CD14-positive monocyte (primary cell): ENCODE measurements around the gene KIF25. TPM values are rescaled to one million over a fixed set of nuclear protein-coding genes. Genes with fewer than 3 reads are reported as not detected.

ENCODE experiments used
- DNase-seq, 3 donors: peaks; one replicate each; pipeline ENCODE4 v3.0.0-alpha.2; 2011 to 2022
- H2AFZ ChIP-seq: 2 replicates; pipeline ENCODE4 v1.6.0; 2012; ENCODE audit warnings: mild to moderate bottlenecking, low read depth, low read length, inconsistent platforms; ENCODE audit not compliant: insufficient read depth, poor library complexity, severe bottlenecking
- H3K27ac ChIP-seq, 2 donors: 1 replicate in 1 of 2; 2 replicates in 1 of 2; pipeline ENCODE4 v1.5.1; 2012 to 2013; ENCODE audit warnings: low read length in 2 of 2, control low read depth in 1 of 2, inconsistent platforms in 1 of 2, low read depth in 1 of 2, mild to moderate bottlenecking in 1 of 2
- H3K27me3 ChIP-seq, 2 donors: one replicate each; pipeline versions ENCODE4 v1.6.0 to v1.6.1; 2011 to 2013; ENCODE audit warnings: low read length in 2 of 2; ENCODE audit not compliant: control insufficient read depth in 2 of 2, insufficient read depth in 2 of 2
- H3K36me3 ChIP-seq, 2 donors: replicated peaks in 1 of 2; 1 replicate in 1 of 2; 2 replicates in 1 of 2; pipeline versions ENCODE4 v1.5.1 to v1.6.1; 2012 to 2013; ENCODE audit warnings: low read length in 2 of 2, control low read depth in 1 of 2, inconsistent platforms in 1 of 2, mild to moderate bottlenecking in 1 of 2; ENCODE audit not compliant: insufficient read depth in 2 of 2, control insufficient read depth in 1 of 2
- H3K4me1 ChIP-seq, 2 donors: 1 replicate in 1 of 2; 2 replicates in 1 of 2; pipeline versions ENCODE4 v1.5.1 to v1.6.1; 2012 to 2013; ENCODE audit warnings: low read length in 2 of 2, control low read depth in 1 of 2, inconsistent platforms in 1 of 2, mild to moderate bottlenecking in 1 of 2, moderate library complexity in 1 of 2; ENCODE audit not compliant: insufficient read depth in 2 of 2, control insufficient read depth in 1 of 2
- H3K4me2 ChIP-seq: replicated peaks from 2 replicates; pipeline ENCODE3; 2012; ENCODE audit warnings: low read length, moderate library complexity, mild to moderate bottlenecking; ENCODE audit not compliant: poor library complexity, severe bottlenecking; ENCODE audit errors: extremely low read depth
- H3K4me3 ChIP-seq, 3 experiments: fragments of 200-600 bp in 1 of 3; sonication (generic) in 1 of 3; replicated peaks in 1 of 3; 1 replicate in 2 of 3; 2 replicates in 1 of 3; pipeline ENCODE4 v1.5.1; 2011 to 2013; ENCODE audit warnings: low read length in 3 of 3, mild to moderate bottlenecking in 3 of 3, control low read depth in 2 of 3, low read depth in 2 of 3, inconsistent platforms in 1 of 3, moderate library complexity in 1 of 3
- H3K79me2 ChIP-seq: 2 replicates; pipeline ENCODE4 v1.6.0; 2012; ENCODE audit warnings: mild to moderate bottlenecking, control low read depth, inconsistent platforms, low read length, moderate library complexity; ENCODE audit not compliant: insufficient read depth
- H3K9ac ChIP-seq: 2 replicates; pipeline ENCODE4 v1.6.0; 2017; ENCODE audit warnings: low read length, mild to moderate bottlenecking; ENCODE audit not compliant: insufficient read depth, poor library complexity, severe bottlenecking
- H3K9me3 ChIP-seq, 2 donors: replicated peaks in 1 of 2; 1 replicate in 1 of 2; 2 replicates in 1 of 2; pipeline versions ENCODE4 v1.5.1 to v1.6.1; 2012 to 2013; ENCODE audit warnings: low read length in 2 of 2, control low read depth in 1 of 2; ENCODE audit not compliant: control insufficient read depth in 1 of 2, insufficient read depth in 1 of 2
- H4K20me1 ChIP-seq: 2 replicates; pipeline ENCODE4 v1.6.0; 2012; ENCODE audit warnings: mild to moderate bottlenecking, low read length, control low read depth, moderate library complexity; ENCODE audit not compliant: insufficient read depth
- H3K27ac Mint-ChIP-seq, 7 donors: one replicate each; pipeline ENCODE4 v1.8.0; 2020; ENCODE audit warnings: mild to moderate bottlenecking in 7 of 7, mixed read lengths in 7 of 7, moderate library complexity in 6 of 7, inconsistent platforms in 2 of 7
- H3K27me3 Mint-ChIP-seq, 3 donors: one replicate each; pipeline ENCODE4 v1.8.0; 2021 to 2022; ENCODE audit warnings: low read depth in 3 of 3, mild to moderate bottlenecking in 3 of 3, mixed read lengths in 3 of 3, moderate library complexity in 3 of 3, inconsistent platforms in 1 of 3
- H3K36me3 Mint-ChIP-seq, 2 donors: one replicate each; pipeline ENCODE4 v1.8.0; 2020; ENCODE audit warnings: mixed read lengths in 2 of 2, inconsistent platforms in 1 of 2, mild to moderate bottlenecking in 1 of 2
- H3K4me1 Mint-ChIP-seq: one replicate; pipeline ENCODE4 v1.8.0; 2020; ENCODE audit warnings: mild to moderate bottlenecking, mixed read lengths
- H3K4me3 Mint-ChIP-seq, 2 donors: one replicate each; pipeline ENCODE4 v1.8.0; 2020; ENCODE audit warnings: mild to moderate bottlenecking in 2 of 2, mixed read lengths in 2 of 2, moderate library complexity in 1 of 2
- H3K9me3 Mint-ChIP-seq, 7 donors: one replicate each; pipeline ENCODE4 v1.8.0; 2020 to 2022; ENCODE audit warnings: mixed read lengths in 7 of 7, mild to moderate bottlenecking in 6 of 7, moderate library complexity in 6 of 7, inconsistent platforms in 2 of 7
- WGBS: methylation state at CpG from one replicate; pipeline ENCODE4 v1.1.5; 2013; ENCODE audit warnings: missing lambda C conversion rate; ENCODE audit not compliant: insufficient coverage; 5-methylcytosine and 5-hydroxymethylcytosine counted together
- intact Hi-C, 2 donors: fragments of 100-400 bp; cut with micrococcal nuclease; formaldehyde crosslinking; loops; one replicate each; pipeline versions ENCODE4 v1.15.0 to v1.15.1; 2023
- polyA plus RNA-seq, 3 donors: library from polyadenylated mRNA; depleted of rRNA in 1 of 3; unstranded in 2 of 3; stranded (reverse) in 1 of 3; fragments of 300-500 nt in 2 of 3; fragments of >200 nt in 1 of 3; fragmentation: Illumina TruSeq in 2 of 3; gene quantifications; 1 replicate in 2 of 3; 2 replicates in 1 of 3; pipeline ENCODE4 v1.2.3, GENCODE V29; 2012 to 2021
- TF ChIP-seq, protein P1 (sequence below): fragments of 200-600 bp; IDR thresholded peaks from one replicate; pipeline ENCODE4 v1.8.0; 2022; ENCODE audit warnings: antibody characterized with exemption, mild to moderate bottlenecking

KIF25 gene
- polyA plus RNA-seq, 3 donors = not detected

DNA sequence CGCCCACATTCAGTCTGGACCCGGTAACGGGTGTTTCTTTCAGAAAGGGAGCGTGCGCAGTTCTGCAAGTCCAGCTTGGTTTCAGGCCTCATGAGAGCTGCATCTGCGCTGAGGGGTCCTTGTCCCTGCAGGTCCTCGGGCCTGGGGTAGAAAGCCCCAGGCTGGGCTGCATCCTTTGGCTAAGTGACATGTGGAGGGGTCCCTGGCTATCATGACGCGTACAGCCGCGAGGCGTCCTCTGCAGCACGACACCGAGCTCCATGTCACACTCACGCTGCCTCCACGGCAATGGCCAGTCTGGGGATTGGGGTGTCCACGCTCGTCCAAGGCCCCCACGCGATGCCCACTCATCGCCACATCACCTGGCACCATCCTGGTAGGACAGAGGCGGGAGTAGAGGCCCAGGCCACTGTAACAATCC is 1.7 kb upstream of the KIF25 start:
- Histone ChIP-seq H3K36me3 (no peaks in the 10 kb centered on the region), H3K9ac (no peak overlapping the region), H3K27ac (no peak overlapping the region), H3K4me3 (no peak overlapping the region), H3K9me3 (peaks cover 0 to 3% of the 10 kb centered on the region in 2 donors), H2AFZ (no peak overlapping the region), H3K27me3 (no peaks in the 10 kb centered on the region), H3K4me1 (no peaks in the 10 kb centered on the region), H3K4me2 (no peak overlapping the region), H4K20me1 (no peaks in the 10 kb centered on the region), H3K79me2 (no peaks in the 10 kb centered on the region)
- DNase-seq = no peak
- 96% methylated on average over 22 of the region's 22 CpGs for WGBS
- intact Hi-C loops = no loop called here
- Mint-ChIP-seq H3K4me3 (no peak overlapping the region), H3K27me3 (peaks cover 0 to 3% (median 2%) of the 10 kb centered on the region in 3 donors), H3K4me1 (no peaks in the 10 kb centered on the region), H3K27ac (no peak overlapping the region), H3K36me3 (no peaks in the 10 kb centered on the region), H3K9me3 (peaks cover 0 to 5% (median under 1%) of the 10 kb centered on the region in 7 donors)
- TF ChIP-seq, protein P1, sequence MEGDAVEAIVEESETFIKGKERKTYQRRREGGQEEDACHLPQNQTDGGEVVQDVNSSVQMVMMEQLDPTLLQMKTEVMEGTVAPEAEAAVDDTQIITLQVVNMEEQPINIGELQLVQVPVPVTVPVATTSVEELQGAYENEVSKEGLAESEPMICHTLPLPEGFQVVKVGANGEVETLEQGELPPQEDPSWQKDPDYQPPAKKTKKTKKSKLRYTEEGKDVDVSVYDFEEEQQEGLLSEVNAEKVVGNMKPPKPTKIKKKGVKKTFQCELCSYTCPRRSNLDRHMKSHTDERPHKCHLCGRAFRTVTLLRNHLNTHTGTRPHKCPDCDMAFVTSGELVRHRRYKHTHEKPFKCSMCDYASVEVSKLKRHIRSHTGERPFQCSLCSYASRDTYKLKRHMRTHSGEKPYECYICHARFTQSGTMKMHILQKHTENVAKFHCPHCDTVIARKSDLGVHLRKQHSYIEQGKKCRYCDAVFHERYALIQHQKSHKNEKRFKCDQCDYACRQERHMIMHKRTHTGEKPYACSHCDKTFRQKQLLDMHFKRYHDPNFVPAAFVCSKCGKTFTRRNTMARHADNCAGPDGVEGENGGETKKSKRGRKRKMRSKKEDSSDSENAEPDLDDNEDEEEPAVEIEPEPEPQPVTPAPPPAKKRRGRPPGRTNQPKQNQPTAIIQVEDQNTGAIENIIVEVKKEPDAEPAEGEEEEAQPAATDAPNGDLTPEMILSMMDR = no peak

DNA sequence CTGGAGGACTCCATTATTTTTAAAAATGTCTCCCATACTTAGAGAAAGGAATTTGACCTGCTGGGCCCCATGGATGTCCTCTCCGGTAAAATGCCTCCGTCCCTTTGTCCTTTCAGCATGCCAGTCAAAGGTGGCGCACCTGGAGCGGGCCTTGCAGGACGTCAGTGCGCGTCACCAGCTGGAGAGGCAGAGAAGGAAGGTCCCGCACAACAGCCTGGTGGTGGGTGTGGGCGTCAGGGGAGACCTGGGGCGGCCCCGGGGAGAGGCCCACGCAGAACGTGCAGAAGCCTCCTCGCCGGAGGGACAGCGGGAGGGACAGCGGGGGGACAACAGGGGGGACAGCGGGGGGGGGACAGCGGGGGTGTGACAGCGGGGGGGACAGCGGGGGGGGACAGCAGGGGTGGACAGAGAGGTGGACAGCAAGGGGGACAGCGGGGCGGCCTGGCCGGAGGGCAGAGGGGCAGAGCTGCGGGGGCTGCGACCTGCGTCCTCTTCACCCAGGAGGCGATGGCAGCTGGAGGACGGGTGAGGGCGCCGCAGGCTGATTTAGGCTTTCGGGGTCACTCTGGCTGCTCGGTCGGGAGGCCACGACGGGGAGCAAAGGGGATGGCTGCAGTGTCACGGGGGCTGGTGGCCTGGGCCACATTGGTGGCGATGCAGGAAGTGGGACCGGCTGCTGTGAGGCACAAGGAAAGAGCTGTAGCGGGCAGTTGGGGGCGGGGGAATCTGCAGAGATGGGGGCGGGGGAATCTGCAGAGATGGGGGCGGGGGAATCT is 859 bp upstream of the KIF25 start:
- intact Hi-C loops = no loop called here
- no peaks in the 10 kb centered on the region for H4K20me1 ChIP-seq
- H3K9ac ChIP-seq = no peak overlapping the region
- peaks cover 0 to 8% (median under 1%) of the 10 kb centered on the region in 7 donors for H3K9me3 Mint-ChIP-seq
- no peaks in the 10 kb centered on the region for H3K79me2 ChIP-seq
- H3K27ac Mint-ChIP-seq = no peak overlapping the region
- H2AFZ ChIP-seq = no peak overlapping the region
- H3K36me3 ChIP-seq = no peaks in the 10 kb centered on the region
- no peak overlapping the region for H3K4me2 ChIP-seq
- TF ChIP-seq, protein P1 = no peak
- H3K4me3 Mint-ChIP-seq = no peak overlapping the region
- no peak overlapping the region for H3K27ac ChIP-seq
- DNase-seq = no peak
- no peaks in the 10 kb centered on the region for H3K4me1 ChIP-seq
- WGBS = 54% methylated on average over 22 of the region's 43 CpGs
- no peaks in the 10 kb centered on the region for H3K36me3 Mint-ChIP-seq
- no peak overlapping the region for H3K4me3 ChIP-seq
- H3K27me3 Mint-ChIP-seq = peaks cover 0 to 6% (median 2%) of the 10 kb centered on the region in 3 donors
- no peaks in the 10 kb centered on the region for H3K27me3 ChIP-seq
- no peaks in the 10 kb centered on the region for H3K4me1 Mint-ChIP-seq
- no peaks in the 10 kb centered on the region for H3K9me3 ChIP-seq
